OCI-LY7 (cell line): ENCODE results near the gene NPHP1. TPM values are rescaled to one million over a fixed set of nuclear protein-coding genes. Genes with fewer than 3 reads are reported as not detected.
"Not testable (repeated sequence)": the region's sequence is repeated elsewhere in the genome, so short reads cannot be mapped to it uniquely, and the experiment has no call there.

ENCODE experiments used
- BruUV-seq: library from RNA; stranded (reverse); fragments of 400-500 nt; replicated peaks from 2 replicates; lab custom pipeline; 2021; lab: Mats Ljungman, UMichigan
- CTCF ChIA-PET: fragments of 300-600 bp; sonication (Branson Sonifier 250); formaldehyde crosslinking; loops from one replicate; lab custom pipeline; 2022; ENCODE audit warnings: antibody characterized with exemption; ENCODE audit not compliant: unreplicated experiment; lab: Charles Lee
- POLR2A ChIA-PET: fragments of 300-600 bp; sonication (Branson Sonifier 250); formaldehyde crosslinking; loops from one replicate; lab custom pipeline; 2022; ENCODE audit warnings: antibody characterized with exemption; lab: Charles Lee
- DNase-seq: peaks from one replicate; pipeline ENCODE4 v3.0.0-alpha.2; 2015; ENCODE audit warnings: low spot score
- H2AFZ ChIP-seq: fragments of 200-600 bp; sonication (generic), shearing (Covaris generic); 2 replicates; pipeline ENCODE4 v1.6.1; 2014; ENCODE audit warnings: mild to moderate bottlenecking, antibody characterized with exemption, low read length, moderate library complexity
- H3K27ac ChIP-seq: fragments of 200-600 bp; sonication (generic); 2 replicates; pipeline ENCODE4 v1.5.1; 2014; ENCODE audit warnings: mixed run types, low read depth, mild to moderate bottlenecking, moderate library complexity, low read length, inconsistent platforms; ENCODE audit not compliant: poor library complexity, severe bottlenecking
- H3K36me3 ChIP-seq: fragments of 200-600 bp; sonication (generic); 2 replicates; pipeline ENCODE4 v1.6.1; 2014; ENCODE audit warnings: mild to moderate bottlenecking, antibody characterized with exemption, low read length, moderate library complexity, mixed read lengths; ENCODE audit not compliant: insufficient read depth
- H3K4me1 ChIP-seq: fragments of 200-600 bp; sonication (generic); 2 replicates; pipeline ENCODE4 v1.5.1; 2014; ENCODE audit warnings: mild to moderate bottlenecking, low read length; ENCODE audit not compliant: insufficient read depth, poor library complexity, severe bottlenecking
- H3K4me2 ChIP-seq: fragments of 200-600 bp; sonication (generic); 2 replicates; pipeline ENCODE4 v1.6.1; 2014; ENCODE audit warnings: mild to moderate bottlenecking, low read length
- H3K4me3 ChIP-seq: fragments of 200-600 bp; sonication (generic); 2 replicates; pipeline ENCODE4 v1.5.1; 2014; ENCODE audit warnings: mild to moderate bottlenecking, low read depth, low read length; ENCODE audit not compliant: poor library complexity, severe bottlenecking
- H3K79me2 ChIP-seq: fragments of 200-600 bp; sonication (generic); 2 replicates; pipeline ENCODE4 v1.6.1; 2016; ENCODE audit warnings: low read depth, mild to moderate bottlenecking, low read length, moderate library complexity, mixed read lengths; ENCODE audit not compliant: insufficient read depth
- H3K9me2 ChIP-seq: fragments of 200-600 bp; sonication (generic); 2 replicates; pipeline ENCODE4 v1.6.1; 2016; ENCODE audit warnings: mild to moderate bottlenecking, low read length, mixed read lengths; ENCODE audit not compliant: insufficient read depth
- H3K9me3 ChIP-seq: fragments of 200-600 bp; sonication (generic); 2 replicates; pipeline ENCODE4 v1.6.1; 2014; ENCODE audit warnings: mild to moderate bottlenecking, mixed run types, low read length, mixed read lengths
- H4K20me1 ChIP-seq: fragments of 200-600 bp; sonication (generic); 2 replicates; pipeline ENCODE4 v1.6.1; 2014; ENCODE audit warnings: mild to moderate bottlenecking, antibody characterized with exemption, low read length, moderate library complexity, mixed read lengths; ENCODE audit not compliant: insufficient read depth
- CTCF ChIP-seq: fragments of 200-600 bp; sonication (generic); conservative IDR thresholded peaks from 2 replicates; pipeline ENCODE4 v1.5.1; 2014; ENCODE audit warnings: mild to moderate bottlenecking, antibody characterized with exemption, low read length, moderate library complexity, mixed read lengths
- EZH2phosphoT487 ChIP-seq: fragments of 200-600 bp; sonication (generic); IDR thresholded peaks from 2 replicates; pipeline ENCODE4 v1.6.1; 2018; ENCODE audit warnings: low read depth, borderline replicate concordance, mild to moderate bottlenecking, mixed run types, antibody characterized with exemption, low read length, moderate library complexity, mixed read lengths
- intact Hi-C: fragments of 100-400 bp; cut with micrococcal nuclease; formaldehyde crosslinking; loops from one replicate; pipeline ENCODE4 v1.10.0; 2022; ENCODE audit not compliant: unreplicated experiment
- total RNA-seq, 2 experiments: library from RNA; depleted of rRNA in 1 of 2; stranded (reverse); fragments of >200 nt in 1 of 2; shearing (Covaris generic) in 1 of 2; gene quantifications; 2 replicates each; pipeline ENCODE4 v1.2.3, GENCODE V29; 2014 to 2022

The NPHP1 gene
- total RNA-seq, 2 experiments from 2014 or later = 1.6 to 2.0 TPM

GRCh38 chr2:110101280-110101844, 103.5 kb downstream of the NPHP1 start:
- H2AFZ ChIP-seq = peak overlapping the region; percentile 43; the same call in 1 of the 2 replicates
- POLR2A ChIA-PET = no interaction called here
- H3K79me2 ChIP-seq = no peaks in the 10 kb centered on the region
- intact Hi-C loops = no loop called here
- H3K36me3 ChIP-seq = no peaks in the 10 kb centered on the region
- no peak overlapping the region for H3K27ac ChIP-seq
- DNase-seq = no peak
- H3K4me2 ChIP-seq = no peak overlapping the region
- no peak for TF ChIP-seq CTCF
- no peak for TF ChIP-seq EZH2phosphoT487
- H3K9me2 ChIP-seq = no peaks in the 10 kb centered on the region
- no peak overlapping the region for H3K4me3 ChIP-seq
- no peaks in the 10 kb centered on the region for H3K4me1 ChIP-seq
- CTCF ChIA-PET = no interaction called here
- H4K20me1 ChIP-seq = no peaks in the 10 kb centered on the region
- no peaks in the 10 kb centered on the region for H3K9me3 ChIP-seq
- BruUV-seq = no TSS peak

GRCh38 chr2:110100880-110101279, 103.9 kb downstream of the NPHP1 start:
- H3K9me3 ChIP-seq, H3K36me3 ChIP-seq, H3K79me2 ChIP-seq, H3K4me3 ChIP-seq, CTCF ChIA-PET, BruUV-seq, H4K20me1 ChIP-seq, intact Hi-C loops, H3K4me2 ChIP-seq, H3K4me1 ChIP-seq, POLR2A ChIA-PET, H3K9me2 ChIP-seq, DNase-seq: not testable (repeated sequence)
- Histone ChIP-seq H3K27ac (peak overlapping the region; percentile 43), H2AFZ (0 out of 2 replicates have a peak overlapping the region, but pooled peaks have one; percentile 43)

- CTCF ChIA-PET = no interaction called here
- BruUV-seq = no TSS peak
These were observed 104.3 kb downstream of the NPHP1 start for GRCh38 chr2:110100480-110100879.

More at GRCh38 chr2:110100480-110100879, 104.3 kb downstream of the NPHP1 start:
- H3K9me3 ChIP-seq = no peaks in the 10 kb centered on the region
- peak overlapping the region; percentile 43 for H3K27ac ChIP-seq
- H3K4me3 ChIP-seq = no peak overlapping the region
- TF ChIP-seq CTCF = no peak
- TF ChIP-seq EZH2phosphoT487 = no peak
- H4K20me1 ChIP-seq = no peaks in the 10 kb centered on the region
- no peak for DNase-seq
- no peaks in the 10 kb centered on the region for H3K4me1 ChIP-seq
- H3K4me2 ChIP-seq = no peak overlapping the region
- intact Hi-C loops = no loop called here
- H2AFZ ChIP-seq = no peak overlapping the region
- POLR2A ChIA-PET = no interaction called here
- H3K36me3 ChIP-seq = no peaks in the 10 kb centered on the region
- H3K79me2 ChIP-seq = no peaks in the 10 kb centered on the region
- H3K9me2 ChIP-seq = no peaks in the 10 kb centered on the region
